Measurements from ENCODE around the gene RALGPS1. TPM values are rescaled to one million over a fixed set of nuclear protein-coding genes. Genes with fewer than 3 reads are reported as not detected.

Gene RALGPS1
- total RNA-seq, 1 donor from 2014 or later: 11.9 TPM

GRCh38 chr9:127053960-127054359, 139.4 kb downstream of the RALGPS1 start:
- DNase-seq: no peak

- no peak for DNase-seq
Observed at GRCh38 chr9:127055745-127056402, 141.3 kb downstream of the RALGPS1 start.

DNA sequence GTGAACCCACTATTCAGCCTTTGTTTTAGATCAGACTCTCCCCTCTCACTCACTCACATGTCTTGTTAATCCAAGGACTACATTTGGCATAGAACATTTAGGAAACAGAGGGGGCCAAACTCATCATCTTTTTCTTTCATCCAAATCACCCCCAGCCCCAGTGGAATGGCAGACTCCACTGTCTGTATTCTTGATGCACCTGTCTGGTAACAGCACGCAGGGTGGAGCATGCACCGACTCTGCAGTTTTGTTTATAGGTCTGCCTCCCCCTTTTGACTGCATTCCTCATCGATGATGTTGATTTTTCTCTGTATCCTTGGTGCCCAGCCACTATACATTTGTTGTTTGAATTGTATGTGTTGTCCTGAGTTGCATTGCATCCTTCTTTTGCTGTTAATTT, 141.9 kb downstream of the RALGPS1 start:
- no peak for DNase-seq

- peak; percentile 46 for DNase-seq
Observed at GRCh38 chr9:127058011-127058644, 143.5 kb downstream of the RALGPS1 start.

GRCh38 chr9:127058645-127059021, 144.1 kb downstream of the RALGPS1 start:
- peak; percentile 49 for DNase-seq

DNA sequence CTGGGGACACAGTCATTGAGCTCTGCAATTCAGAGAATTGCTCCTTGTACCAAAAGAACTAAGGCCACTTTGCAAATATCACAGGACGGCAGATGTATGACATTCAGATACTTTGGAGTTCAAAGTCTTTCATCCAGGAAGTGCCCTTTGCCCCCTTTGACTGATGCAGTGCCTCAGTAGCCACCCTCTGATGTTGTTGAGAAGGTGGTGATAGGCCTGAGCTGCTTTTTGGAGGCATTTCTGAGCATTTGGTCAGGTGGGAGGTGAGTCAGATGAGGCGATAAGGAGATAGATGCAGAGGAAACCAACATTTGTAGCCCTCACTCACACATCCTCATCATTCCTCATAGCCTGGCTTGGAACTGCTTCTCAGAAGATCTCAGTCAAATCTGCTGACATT, 144.4 kb downstream of the RALGPS1 start:
- no peak for DNase-seq

DNA sequence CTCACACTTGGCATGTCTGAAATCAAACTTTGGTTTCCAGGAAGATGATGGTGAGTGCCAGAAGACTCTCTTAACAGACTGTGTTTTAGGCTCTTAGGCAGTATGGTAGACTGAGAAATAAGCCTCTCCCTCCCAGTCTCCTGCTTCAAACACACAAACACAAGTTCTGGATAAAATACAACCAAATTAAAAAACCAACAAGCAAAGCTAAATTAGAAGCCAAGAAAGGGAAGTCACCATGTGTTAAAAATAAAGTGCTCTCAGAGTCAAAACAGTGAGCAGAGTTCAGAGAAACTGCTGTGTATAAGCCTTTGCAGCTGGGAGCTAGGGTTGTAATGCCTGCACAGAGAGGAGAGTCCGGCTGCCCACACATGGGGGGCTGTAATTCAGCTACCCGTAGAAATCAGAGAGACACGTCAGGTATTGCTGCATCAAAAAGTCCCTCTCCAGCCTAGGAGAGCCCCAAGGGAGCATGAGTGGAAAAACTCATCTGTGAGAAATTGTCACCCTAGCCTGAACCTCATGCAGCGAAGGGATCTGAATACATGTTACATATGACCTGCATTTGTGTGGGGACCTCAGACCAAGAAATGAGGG, 145.3 kb downstream of the RALGPS1 start:
- peak; percentile 78 for DNase-seq

DNA sequence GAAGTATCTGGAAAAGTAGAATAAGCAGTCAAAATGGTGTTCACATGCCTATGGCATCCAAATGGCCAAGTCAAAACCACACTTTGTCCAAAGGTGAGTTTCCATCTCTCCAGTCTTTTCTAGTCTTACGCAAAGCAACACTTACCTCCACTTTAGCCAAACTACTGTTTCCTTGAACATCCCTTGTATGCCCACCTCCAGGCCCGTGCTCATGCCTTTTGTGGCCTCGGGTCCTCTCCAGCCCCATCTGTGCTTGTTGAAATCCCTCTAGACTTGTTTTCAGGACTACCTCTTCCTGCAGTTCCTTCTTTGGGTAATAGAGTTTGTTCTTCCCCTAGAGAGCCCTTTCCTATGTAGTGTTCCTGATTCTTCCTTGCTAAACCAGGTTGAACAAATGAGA, 146.8 kb downstream of the RALGPS1 start:
- no peak for DNase-seq

DNA sequence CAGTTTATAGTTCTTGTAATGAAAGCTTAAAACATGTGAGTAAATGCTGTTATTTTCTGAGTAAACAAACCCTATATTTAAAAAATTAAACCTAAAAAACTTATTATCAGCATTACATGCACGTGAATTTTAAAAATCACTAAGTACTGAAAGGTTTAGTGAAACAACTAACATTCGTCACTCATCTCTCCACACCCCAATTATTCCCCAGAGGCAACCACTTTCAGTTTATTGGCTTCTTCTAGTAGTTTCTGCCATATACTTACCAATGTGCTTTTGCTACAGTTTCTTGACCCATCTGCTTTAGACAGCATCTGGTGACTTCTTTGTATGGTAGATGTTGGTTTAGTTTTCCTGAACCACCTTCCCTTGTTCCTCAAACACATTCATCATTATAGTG, 149.8 kb downstream of the RALGPS1 start:
- DNase-seq: no peak

DNA sequence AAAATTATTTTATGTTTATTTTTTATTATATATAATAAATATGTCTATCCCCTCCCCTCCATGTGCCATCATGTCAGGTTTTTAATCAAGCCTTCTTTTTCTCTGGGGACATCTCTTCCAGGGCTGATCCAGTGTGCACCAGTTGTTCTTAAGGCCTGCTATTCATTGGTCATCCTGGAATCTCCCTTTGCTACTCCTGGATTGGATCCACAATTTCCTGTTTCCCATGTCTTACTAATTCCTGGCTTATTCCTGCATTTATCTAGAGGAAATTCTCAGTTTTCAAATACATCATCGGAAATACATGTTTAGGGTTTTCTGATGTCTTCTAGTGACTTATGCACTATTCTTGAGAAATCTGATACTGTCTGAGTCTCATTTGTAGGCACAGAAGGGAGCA, 151.0 kb downstream of the RALGPS1 start:
- no peak for DNase-seq

GRCh38 chr9:127066060-127066850, 151.7 kb downstream of the RALGPS1 start:
- no peak for DNase-seq

- no peak for DNase-seq
Observed at GRCh38 chr9:127066851-127067136, 152.2 kb downstream of the RALGPS1 start.

GRCh38 chr9:127067603-127068220, 153.1 kb downstream of the RALGPS1 start:
- no peak for DNase-seq

DNA sequence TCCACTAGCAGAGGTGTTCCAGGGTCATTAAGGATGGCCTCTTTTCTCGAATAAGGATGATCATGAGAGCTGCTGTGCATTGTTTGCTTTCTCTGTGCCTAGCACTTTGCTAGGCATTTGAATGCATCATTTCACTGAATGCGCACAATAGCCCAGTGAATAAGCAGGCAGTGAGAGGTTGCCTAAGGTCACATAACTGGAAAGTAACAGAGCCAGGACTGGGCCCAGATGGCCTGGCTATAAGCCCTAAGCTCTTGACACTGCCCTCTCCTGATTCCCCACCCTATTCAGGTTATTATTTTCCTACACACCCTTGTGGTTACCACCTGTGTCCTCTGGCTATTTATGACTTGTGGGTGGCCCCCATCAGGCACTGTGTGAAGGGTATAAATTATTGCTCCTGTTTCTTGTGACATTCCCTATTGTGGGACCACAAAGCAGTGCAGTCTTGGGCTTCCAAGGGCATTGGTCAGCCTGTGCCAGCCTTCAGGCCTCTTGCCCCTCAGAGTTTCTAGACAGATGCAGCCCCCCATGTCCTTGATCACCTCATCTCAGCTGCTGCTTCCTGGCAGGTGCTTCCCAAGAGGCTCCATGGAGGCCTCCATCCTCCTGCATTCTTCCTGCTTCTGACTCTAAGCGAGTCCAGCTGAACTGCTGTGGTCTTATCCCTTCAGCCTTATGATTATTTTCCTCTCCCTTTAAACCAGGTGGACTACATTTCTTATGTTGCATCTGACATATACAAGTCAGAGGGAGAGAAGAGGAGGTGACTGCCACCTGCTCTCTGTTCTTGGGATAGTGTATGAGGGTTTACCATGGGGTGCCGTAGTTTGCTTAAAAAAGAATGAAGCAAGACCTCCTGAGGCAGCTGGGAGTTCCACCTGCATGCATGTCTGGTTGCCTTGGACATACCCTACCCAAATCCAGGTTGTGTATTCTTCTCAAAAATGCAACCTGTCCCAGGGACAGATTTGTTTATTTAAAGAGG, 160.3 kb downstream of the RALGPS1 start:
- no peak for DNase-seq

DNA sequence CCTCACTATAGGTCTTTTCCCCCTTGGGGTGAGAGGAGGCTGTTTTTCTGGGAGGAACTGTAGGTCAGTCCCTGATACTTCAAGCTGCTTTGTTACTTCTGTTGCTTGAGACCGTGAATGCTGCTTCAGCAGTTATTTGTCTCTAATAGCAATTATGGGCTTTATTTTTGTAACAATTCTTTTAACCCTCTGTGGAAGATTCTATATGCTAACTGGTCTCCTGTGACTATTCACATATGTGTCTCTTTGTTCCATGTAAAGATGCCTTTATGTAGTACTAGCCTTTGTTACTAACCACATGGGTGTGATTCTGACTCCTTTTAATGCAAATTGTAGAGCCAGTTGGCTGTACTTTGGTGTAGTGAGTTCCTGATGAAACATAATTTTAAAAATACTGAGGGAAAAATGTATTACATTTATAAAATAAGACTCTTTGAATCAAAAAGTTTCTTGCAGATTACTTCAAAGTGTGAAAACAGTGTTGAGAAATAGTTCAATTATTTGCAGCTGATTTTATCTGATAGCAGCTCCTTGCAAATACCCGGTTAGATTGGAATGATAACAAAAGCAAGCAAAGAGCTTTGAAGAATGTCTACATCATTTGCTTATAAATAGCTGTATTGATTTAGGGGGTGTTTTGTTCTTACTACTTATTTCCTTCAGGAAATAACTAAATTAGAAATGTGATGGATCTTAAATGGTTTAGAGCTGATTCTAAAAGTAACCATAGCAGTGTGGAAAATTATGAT, 161.2 kb downstream of the RALGPS1 start:
- peak; percentile 28 for DNase-seq

GRCh38 chr9:127076860-127077643, 162.5 kb downstream of the RALGPS1 start:
- DNase-seq: no peak

GRCh38 chr9:127077644-127077946, 163.0 kb downstream of the RALGPS1 start:
- no peak for DNase-seq

GRCh38 chr9:127078336-127078735, 163.8 kb downstream of the RALGPS1 start:
- no peak for DNase-seq

GRCh38 chr9:127078988-127079387, 164.4 kb downstream of the RALGPS1 start:
- DNase-seq: no peak
